Ascending aorta (tissue), 2 donors: ENCODE data around the gene RRP8. TPM values are rescaled to one million over a fixed set of nuclear protein-coding genes. Genes with fewer than 3 reads are reported as not detected.

Source experiments
- DNase-seq, 2 donors: peaks; one replicate each; pipeline ENCODE4 v3.0.0-alpha.2; 2019; ENCODE audit warnings: low spot score in 2 of 2
- H3K27ac ChIP-seq, 2 donors: fragments of 200-600 bp; sonication (generic); one replicate each; pipeline ENCODE4 v1.5.1; 2016 to 2017; ENCODE audit warnings: mild to moderate bottlenecking in 1 of 2
- H3K27me3 ChIP-seq: fragments of 200-600 bp; sonication (generic); one replicate; pipeline ENCODE4 v1.5.1; 2017
- H3K36me3 ChIP-seq, 2 donors: fragments of 200-600 bp; sonication (generic); one replicate each; pipeline ENCODE4 v1.5.1; 2016
- H3K4me1 ChIP-seq, 2 donors: fragments of 200-600 bp; sonication (generic); one replicate each; pipeline ENCODE4 v1.5.1; 2016 to 2017; ENCODE audit warnings: mild to moderate bottlenecking in 1 of 2
- H3K4me3 ChIP-seq, 2 donors: fragments of 200-600 bp; sonication (generic); one replicate each; pipeline ENCODE4 v1.5.1; 2016 to 2017; ENCODE audit warnings: mild to moderate bottlenecking in 1 of 2
- H3K9me3 ChIP-seq, 2 donors: fragments of 200-600 bp; sonication (generic); one replicate each; pipeline ENCODE4 v1.5.1; 2016
- intact Hi-C: fragments of 100-400 bp; cut with DNase I; formaldehyde crosslinking; loops from one replicate; pipeline ENCODE4 v1.15.1; 2023
- total RNA-seq: library from RNA; depleted of rRNA; stranded (reverse); fragments of >200 nt; gene quantifications from one replicate; pipeline ENCODE4 v1.1.0, GENCODE V29; 2016
- TF ChIP-seq, protein P1 (sequence below), 3 experiments: fragments of 200-600 bp in 2 of 3; fragments of 450-650 bp in 1 of 3; sonication (generic) in 2 of 3; IDR thresholded peaks; one replicate each; pipeline ENCODE4 v1.5.1; 2016 to 2019; ENCODE audit warnings: antibody characterized with exemption in 3 of 3, mild to moderate bottlenecking in 1 of 3, moderate library complexity in 1 of 3

RRP8 gene
- total RNA-seq, 1 donor from 2014 or later, result 9.2 TPM

GRCh38 chr11:6628526-6628925 lies 25.1 kb upstream of the RRP8 start:
- no peaks in the 10 kb centered on the region for H3K27me3 ChIP-seq
- intact Hi-C loops, result no loop called here
- H3K36me3 ChIP-seq, result peaks cover 85 to 89% of the 10 kb centered on the region in 2 donors
- H3K9me3 ChIP-seq, result no peaks in the 10 kb centered on the region
- no peak overlapping the region for H3K4me3 ChIP-seq
- TF ChIP-seq, protein P1, sequence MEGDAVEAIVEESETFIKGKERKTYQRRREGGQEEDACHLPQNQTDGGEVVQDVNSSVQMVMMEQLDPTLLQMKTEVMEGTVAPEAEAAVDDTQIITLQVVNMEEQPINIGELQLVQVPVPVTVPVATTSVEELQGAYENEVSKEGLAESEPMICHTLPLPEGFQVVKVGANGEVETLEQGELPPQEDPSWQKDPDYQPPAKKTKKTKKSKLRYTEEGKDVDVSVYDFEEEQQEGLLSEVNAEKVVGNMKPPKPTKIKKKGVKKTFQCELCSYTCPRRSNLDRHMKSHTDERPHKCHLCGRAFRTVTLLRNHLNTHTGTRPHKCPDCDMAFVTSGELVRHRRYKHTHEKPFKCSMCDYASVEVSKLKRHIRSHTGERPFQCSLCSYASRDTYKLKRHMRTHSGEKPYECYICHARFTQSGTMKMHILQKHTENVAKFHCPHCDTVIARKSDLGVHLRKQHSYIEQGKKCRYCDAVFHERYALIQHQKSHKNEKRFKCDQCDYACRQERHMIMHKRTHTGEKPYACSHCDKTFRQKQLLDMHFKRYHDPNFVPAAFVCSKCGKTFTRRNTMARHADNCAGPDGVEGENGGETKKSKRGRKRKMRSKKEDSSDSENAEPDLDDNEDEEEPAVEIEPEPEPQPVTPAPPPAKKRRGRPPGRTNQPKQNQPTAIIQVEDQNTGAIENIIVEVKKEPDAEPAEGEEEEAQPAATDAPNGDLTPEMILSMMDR (IDR thresholded peaks at IDR 0.05), result no peak
- DNase-seq, result no peak
- H3K27ac ChIP-seq, result no peak overlapping the region
- H3K4me1 ChIP-seq, result no peaks in the 10 kb centered on the region

DNA sequence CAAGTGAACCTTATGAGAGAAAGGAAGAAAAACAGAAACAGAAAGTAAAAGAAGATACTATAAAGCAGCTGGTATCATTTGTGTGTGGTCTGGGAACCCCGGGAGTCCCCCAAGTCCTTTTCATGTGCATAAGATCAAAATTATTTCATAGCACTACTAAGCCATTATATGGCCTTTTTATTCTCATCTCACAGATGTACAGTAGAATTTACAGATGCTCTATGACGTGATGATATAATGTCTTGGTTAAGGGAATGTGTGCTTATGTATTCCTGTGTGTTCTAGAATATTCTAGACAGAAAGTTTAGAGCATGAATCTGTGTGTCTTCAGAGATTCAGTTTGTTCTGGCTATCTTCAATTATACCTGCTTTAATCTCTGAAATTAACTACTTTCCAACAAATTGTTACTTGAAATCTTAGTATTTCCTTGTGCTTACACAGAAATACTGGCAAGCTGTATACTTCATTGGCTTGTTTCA lies 24.4 kb upstream of the RRP8 start:
- TF ChIP-seq, protein P1 (IDR thresholded peaks at IDR 0.05), result no peak
- intact Hi-C loops, result no loop called here
- no peaks in the 10 kb centered on the region for H3K27me3 ChIP-seq
- H3K4me3 ChIP-seq, result no peak overlapping the region
- no peak overlapping the region for H3K27ac ChIP-seq
- H3K36me3 ChIP-seq, result peaks cover 78 to 88% of the 10 kb centered on the region in 2 donors
- DNase-seq, result no peak
- H3K4me1 ChIP-seq, result no peaks in the 10 kb centered on the region
- H3K9me3 ChIP-seq, result no peaks in the 10 kb centered on the region

DNA sequence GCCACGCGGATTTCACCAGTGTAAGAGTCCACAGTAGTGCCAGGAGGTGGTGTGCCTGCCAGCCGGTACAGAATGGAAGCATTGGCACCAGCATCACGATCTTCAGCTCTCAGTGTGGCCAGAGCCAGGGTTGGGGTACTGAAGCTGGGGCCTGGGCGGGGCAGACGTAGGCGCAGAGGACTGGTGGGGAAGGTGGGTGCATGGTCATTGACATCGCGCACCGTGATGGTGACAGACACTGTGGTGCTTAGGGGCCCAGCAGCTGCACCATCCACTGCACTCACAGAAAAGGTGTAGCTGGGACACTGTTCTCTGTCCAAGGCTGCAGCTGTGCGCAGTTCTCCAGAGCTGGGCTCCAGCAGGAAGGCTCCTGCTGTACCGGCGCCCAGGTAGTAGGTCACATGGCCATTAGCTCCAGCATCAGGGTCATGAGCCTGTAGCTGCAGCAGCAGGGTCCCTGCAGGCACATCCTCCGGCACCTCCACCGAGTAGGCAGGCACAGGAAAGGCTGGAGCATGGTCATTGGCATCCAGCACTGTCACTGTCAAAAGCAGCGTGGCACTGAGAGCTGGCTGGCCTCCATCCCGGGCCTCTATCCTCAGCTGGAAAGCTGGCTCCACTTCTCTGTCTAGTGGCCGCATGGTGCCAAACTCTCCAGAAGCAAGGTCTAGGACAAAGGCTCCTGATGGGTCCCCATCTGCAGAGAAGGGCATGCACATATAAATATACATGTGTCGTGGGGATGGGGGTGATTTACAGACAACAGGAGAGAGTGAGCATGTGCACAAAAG lies 23.8 kb upstream of the RRP8 start:
- no peaks in the 10 kb centered on the region for H3K9me3 ChIP-seq
- H3K36me3 ChIP-seq, result peaks cover 72 to 82% of the 10 kb centered on the region in 2 donors
- TF ChIP-seq, protein P1 (IDR thresholded peaks at IDR 0.05), result no peak
- H3K4me1 ChIP-seq, result no peaks in the 10 kb centered on the region
- no peaks in the 10 kb centered on the region for H3K27me3 ChIP-seq
- no peak overlapping the region for H3K27ac ChIP-seq
- intact Hi-C loops, result no loop called here
- no peak overlapping the region for H3K4me3 ChIP-seq
- no peak for DNase-seq

DNA sequence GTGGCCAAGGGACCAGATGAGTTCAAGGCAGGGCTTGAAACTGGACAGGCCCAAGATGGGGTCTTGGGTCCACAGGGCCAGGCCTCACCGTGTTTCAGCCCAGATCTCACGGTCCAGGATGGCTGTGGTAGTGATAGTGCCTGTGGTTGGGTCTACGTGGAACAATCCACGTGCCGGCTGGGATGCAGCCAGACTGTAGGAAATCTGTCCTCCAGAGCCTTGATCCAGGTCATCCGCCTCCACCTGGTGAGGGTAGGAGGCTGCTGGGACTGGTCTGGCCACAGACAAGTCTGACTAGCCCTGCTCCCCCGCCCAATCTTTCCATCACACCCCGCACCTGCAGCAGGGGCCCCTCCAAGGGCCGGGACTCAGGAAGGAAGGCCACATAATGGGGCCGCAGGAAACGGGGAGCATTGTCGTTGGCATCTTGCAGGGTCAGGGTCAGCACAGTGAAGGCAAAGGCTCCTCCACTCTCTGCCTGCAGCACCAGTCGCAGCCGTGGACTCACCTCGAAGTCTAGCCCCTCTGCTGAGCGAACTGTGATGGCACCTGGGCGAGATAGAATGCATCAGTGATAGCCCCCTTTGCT lies 22.5 kb upstream of the RRP8 start:
- H3K4me1 ChIP-seq, result no peaks in the 10 kb centered on the region
- no peaks in the 10 kb centered on the region for H3K27me3 ChIP-seq
- no peak overlapping the region for H3K4me3 ChIP-seq
- peaks cover 61 to 69% of the 10 kb centered on the region in 2 donors for H3K36me3 ChIP-seq
- no peak overlapping the region for H3K27ac ChIP-seq
- intact Hi-C loops, result no loop called here
- TF ChIP-seq, protein P1 (IDR thresholded peaks at IDR 0.05), result no peak
- no peak for DNase-seq
- no peaks in the 10 kb centered on the region for H3K9me3 ChIP-seq

DNA sequence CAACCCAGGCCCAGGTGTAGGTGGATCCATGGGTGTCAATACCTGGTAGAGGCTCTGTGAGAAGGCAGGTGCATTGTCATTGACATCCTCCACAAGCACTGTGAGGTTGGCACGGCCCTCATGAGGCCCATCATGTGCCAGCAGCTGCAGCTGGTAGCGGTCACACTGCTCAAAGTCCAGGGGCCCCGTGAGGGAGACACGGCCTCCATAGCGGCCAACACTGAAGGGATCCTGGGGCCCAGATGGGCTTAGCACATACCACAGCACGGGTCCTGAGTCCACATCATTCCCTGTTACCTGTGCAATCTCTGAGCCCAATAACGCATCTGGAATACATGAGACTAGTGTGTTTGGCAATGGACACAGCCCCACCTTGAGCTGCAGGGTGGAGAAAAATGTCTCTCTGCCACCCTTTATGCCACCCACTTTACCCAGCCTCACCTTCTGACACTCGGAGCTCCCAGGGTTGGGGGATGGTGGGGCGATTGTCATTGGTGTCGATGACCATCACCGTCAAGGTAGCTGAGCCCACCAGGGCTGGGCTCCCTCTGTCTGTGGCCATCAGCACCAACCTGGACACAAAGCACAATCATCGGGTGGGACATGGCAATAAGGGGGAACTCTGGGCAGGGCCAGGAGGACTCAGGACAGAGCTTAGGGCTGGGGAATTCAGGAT lies 21.9 kb upstream of the RRP8 start:
- Histone ChIP-seq H3K4me3 (no peak overlapping the region), H3K4me1 (no peaks in the 10 kb centered on the region), H3K36me3 (peaks cover 55 to 64% of the 10 kb centered on the region in 2 donors), H3K27me3 (no peaks in the 10 kb centered on the region), H3K9me3 (no peaks in the 10 kb centered on the region), H3K27ac (no peak overlapping the region)
- DNase-seq, result no peak
- intact Hi-C loops, result no loop called here
- TF ChIP-seq, protein P1 (IDR thresholded peaks at IDR 0.05), result no peak
